ENCODE results near the gene SELE.

The SELE gene, protein sequence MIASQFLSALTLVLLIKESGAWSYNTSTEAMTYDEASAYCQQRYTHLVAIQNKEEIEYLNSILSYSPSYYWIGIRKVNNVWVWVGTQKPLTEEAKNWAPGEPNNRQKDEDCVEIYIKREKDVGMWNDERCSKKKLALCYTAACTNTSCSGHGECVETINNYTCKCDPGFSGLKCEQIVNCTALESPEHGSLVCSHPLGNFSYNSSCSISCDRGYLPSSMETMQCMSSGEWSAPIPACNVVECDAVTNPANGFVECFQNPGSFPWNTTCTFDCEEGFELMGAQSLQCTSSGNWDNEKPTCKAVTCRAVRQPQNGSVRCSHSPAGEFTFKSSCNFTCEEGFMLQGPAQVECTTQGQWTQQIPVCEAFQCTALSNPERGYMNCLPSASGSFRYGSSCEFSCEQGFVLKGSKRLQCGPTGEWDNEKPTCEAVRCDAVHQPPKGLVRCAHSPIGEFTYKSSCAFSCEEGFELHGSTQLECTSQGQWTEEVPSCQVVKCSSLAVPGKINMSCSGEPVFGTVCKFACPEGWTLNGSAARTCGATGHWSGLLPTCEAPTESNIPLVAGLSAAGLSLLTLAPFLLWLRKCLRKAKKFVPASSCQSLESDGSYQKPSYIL

DNA sequence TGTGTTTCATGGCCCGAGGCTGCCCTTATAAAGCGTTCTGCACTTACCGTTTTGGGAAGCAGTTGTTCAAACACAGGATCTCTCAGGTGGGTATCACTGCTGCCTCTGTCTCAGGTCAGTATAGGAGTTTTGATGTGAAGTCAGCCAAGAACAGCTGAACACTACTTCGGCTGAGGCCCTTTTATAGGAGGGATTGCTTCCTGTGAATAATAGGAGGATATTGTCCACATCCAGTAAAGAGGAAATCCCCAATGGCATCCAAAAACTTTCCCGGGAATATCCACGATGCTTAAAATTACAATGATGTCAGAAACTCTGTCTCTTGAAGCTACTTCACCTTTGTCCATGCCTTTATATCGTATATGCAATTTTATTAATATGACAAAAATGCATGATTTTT is at the start of gene SELE:
SELE (minus strand) TSS at position 156 of the 400 bp plus-strand sequence. CDS start 467 bp downstream, outside the sequence.
- no peak for DNase-seq

DNA sequence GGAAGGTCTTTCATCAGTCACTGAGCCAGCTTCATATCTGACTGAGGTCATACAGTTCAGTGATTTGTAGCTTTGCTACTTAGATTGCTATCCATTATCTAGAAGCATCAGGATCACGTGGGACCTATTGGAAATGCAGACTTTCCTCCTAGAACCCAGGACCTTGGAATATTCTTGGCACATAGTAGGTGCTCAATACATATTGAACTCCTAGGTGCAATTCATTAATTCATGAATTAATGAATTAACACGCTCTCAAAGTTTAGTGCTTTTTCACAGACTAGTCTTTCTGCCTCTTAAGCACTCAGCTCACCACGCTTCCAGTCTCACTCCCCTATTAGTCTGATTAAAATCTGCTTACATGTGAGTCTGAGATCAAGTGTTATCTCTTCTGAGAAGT is 48.7 kb upstream of the SELE start:
- no peak for DNase-seq

DNA sequence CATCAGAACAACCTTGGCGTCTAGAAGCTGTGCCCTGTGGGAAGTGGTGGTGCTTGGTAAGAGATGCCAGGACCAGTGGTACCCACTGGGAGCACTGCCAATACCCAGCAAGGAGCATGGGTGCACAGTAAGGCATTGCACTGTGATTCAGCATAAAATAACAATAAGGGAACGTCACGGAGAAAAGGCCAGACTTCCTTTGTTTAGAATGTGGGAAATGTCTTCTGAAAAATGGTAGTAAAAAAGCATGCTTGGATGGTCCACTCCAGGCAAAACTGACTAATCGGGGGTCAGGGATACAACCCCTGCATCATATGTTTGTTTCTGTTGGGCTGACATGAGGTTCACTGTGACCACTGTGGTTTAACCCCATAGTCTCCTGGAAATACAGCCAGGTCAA is 46.1 kb upstream of the SELE start:
- no peak for DNase-seq

DNA sequence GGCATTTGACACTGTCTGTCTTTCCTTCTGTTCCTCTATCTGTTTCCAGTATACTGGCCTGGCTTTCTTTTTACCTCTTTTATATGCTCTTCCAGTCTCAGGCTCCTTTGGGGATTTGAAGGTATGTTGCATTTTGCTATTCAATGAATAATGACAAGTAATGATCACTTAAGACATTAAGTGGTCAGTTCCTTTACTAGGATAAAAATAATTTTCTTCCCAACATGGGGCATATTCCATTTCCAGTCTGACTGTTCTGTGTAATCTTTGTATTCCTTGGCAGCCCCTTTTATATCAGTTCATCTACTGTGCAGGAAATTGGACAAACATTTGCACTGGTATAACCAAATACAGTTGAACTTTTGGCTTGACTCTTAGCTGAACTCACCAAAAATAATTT is 45.3 kb upstream of the SELE start:
- DNase-seq, result no peak

DNA sequence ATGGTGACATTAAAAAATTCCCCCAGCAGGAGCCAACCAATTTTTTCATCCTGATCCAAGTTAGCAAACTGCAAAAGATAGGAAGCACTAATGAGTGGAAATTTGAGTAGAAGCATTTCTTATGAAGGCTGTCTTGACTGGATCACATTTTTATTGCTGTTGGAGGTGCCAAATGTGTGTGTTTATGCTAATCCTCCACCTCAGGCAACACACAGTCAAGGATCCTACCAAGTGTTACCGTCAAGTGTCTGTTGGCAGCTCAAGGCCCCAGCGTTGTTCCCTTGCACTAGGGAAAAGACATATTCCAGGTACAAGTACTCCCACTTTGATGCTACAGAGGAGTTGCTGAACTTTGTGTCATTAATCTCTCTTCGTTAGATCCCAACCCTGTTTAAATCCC is 42.6 kb upstream of the SELE start:
- DNase-seq, result no peak

- no peak for DNase-seq
Measured at GRCh38 chr1:169768161-169768560, 34.3 kb upstream of the SELE start.

DNA sequence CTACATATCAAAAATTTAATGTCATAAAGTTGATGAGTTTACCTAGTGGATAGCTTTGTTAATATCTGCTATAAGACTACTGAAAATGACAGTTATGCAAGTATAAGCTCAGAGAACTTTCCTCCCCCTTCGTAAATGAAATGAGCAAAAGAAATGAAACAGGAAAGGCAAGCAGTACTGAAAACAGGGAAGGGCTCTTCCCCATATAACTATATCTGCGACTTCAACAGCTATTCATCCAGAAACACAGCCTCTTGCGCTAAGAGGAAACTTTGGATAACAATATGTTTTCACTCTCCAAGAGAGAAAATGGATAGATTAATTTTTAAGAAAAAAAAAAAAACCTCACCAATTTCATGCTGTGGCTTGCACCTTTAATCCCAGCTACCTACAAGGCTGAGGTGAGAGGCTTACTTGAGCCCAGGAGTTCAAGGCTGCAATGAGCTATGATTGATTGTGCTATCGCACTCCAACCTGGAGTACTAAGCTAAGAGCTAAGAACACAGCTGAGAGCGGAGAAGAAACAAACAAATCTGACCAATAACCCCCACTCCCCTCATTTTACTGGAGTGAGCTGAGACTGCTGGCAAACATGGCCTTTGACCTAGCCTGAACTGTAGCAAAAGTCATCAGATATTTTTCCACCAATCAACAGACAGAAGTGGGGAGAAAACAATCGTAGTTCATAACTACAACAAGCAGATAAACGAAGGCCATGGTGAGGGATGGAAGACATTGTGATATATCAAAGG is 31.9 kb upstream of the SELE start:
- no peak for DNase-seq

- no peak for DNase-seq
Measured at GRCh38 chr1:169764919-169765318, 31.0 kb upstream of the SELE start.

DNA sequence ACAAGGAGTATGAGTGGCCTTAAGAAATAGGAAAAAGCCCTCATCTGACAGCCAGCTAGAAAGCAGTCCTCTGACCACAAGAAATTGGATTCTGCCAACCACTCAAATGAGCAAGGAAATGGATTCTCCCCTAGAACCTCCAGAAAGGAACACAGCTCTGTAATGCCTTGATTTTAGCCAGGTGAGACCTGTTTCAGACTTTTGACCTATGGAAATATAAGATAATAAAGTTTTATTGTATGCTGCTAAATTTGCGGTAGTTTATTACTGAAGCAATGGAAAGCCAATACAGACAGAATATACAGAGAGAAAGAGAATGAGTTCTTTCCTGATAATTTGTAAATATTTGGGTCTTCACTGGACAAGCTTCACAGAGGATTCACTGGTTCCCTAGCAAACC is 28.8 kb upstream of the SELE start:
- no peak for DNase-seq

- DNase-seq, result no peak
Measured at GRCh38 chr1:169759038-169759437, 25.2 kb upstream of the SELE start.

DNA sequence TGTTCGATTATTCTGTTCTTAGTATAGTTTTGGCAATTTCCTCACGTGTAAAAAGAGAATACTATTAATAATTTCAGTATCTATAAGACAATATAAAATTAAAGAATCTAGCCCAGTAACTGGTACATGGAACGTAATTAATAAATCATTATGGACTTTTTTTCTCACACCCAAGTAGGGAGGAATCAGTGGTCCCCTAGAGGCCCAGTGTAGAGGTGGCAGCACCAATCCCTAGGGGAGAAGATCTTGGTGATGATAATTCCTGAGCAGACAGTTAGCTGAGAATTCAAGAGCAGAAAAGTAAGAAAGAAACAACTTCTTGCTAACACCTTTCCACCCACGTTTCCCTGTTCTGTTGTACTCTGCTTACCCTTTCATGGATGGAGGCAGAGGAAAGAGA is 19.7 kb upstream of the SELE start:
- no peak for DNase-seq

DNA sequence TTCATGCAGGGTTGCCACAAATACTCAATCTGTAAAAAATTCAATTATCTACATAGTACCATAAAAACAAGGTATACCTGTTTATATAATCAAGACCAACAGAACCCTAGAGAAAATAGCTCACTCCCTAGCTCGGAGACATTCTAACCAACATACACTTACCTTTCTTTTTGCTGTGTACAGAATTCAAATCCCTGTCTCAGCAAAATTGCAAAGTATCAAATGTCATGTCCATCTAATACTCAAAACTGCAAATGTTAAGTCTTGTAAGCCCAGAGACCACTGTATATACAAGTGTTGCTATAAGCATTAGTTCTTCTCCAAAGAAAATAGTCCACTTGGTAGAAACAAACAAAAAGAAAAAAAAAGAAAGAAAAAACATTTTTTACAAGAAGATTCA is 16.2 kb upstream of the SELE start:
- DNase-seq, result no peak

GRCh38 chr1:169746550-169746949 is 12.7 kb upstream of the SELE start:
- DNase-seq, result no peak

GRCh38 chr1:169745015-169745861 is 11.4 kb upstream of the SELE start:
- no peak for DNase-seq

DNA sequence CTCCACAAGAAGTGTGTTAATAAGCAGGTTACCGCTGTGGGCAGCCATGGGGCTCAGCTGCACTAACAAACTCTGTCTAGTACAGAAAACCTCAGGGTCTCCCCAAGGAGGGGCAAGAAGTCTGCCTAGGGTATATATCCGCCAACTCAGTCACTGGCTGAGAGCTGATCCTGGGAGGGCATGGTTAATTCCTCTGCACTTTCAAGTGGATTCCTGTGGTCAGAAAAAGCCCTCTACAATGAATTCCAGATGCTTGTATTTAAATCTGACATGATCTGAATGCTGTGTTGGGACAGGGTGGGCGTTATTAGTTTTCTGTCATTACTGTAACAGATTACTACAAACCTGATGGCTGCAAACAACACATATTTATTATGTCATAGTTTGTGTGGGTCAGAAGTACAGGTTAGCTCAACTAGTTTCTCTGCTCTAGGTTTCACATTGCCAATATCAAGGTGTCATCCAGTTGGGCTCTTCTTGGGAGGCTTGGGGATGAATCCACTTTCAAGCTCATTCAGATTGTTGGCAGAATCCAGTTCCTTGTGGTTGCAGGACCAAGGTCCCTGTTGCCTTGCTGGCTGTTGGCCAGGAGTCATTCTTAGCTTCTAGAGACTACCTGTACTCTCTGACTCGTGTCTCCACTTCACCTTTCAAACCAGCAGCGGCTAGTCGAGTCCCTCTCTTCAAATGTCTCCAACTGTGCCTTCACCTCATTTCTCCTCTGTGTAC is 8.0 kb upstream of the SELE start:
- DNase-seq, result no peak

DNA sequence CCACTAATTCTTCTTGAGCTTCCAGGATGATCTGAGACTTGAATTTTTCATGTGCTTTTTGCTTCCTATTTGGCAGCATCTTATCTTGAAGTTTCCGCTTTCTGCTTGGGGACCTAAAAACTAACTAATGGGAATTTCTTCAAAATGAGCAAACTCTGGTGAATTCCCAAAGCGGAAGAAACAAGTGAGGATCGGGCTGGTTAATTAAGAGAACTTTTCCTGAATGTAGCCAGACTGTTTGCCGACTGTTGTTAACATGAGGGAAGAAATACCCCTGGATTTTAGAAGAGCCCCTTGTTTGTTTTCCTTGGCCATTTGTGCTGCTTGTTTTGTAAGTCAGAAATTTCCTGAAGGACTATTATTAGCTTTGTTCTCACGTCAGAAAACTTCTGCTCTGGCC is 6.1 kb upstream of the SELE start:
- no peak for DNase-seq

DNA sequence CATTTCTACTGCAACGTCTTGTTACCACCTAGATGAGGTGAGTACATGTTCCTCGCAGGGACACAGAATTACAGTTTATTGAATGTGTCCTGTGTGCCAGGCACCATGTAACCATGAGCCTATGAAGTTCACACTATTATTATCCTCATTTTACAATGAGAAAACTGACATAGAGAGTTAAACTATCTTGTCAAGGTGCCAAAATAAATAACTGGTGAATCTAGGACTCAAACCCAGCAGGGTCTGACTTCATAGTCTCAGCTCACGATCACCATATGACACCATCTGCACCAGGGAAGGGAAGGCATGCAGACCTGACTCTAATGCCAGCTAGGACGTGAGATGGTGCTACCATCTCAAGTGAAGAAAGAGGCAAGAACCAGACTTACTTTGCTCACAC is 2.4 kb downstream of the SELE start:
- DNase-seq, result no peak

DNA sequence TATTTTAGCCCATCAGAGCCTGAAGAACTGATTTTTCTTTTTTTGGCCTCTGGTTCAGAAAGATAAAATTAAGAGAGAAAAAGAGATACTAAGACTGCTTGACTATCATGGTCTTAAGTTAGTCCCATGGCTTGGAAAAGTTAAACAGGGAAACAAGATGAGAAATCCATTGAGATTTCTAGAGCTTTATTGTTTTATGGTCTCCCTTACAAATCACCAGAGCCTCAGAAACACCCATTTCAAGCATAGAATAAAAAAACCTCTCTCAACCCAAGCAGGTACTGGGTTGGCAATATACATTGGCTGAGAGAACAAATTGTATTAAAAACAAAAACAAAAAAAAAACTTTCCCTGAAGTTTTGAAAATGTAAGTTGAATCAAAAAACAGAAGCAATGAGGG is 3.9 kb downstream of the SELE start:
- no peak for DNase-seq

DNA sequence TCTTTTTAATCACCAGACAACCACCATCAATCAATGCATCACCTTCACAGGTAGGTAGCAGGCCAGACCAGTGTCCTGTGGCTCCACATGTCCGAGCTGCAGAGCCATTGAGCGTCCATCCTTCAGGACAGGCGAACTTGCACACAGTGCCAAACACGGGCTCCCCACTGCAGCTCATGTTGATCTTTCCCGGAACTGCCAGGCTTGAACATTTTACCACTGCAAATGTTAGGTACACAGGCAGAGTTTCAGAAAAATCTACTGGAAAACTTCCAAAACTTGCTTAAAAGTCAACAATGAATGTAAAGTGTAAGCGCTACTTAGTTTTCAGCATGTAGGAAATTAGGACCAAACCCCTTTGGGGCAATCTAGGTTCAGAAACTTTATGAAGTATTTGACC is 6.6 kb downstream of the SELE start:
- DNase-seq, result no peak

- no peak for DNase-seq
Measured at GRCh38 chr1:169726851-169727250, 7.0 kb downstream of the SELE start.

DNA sequence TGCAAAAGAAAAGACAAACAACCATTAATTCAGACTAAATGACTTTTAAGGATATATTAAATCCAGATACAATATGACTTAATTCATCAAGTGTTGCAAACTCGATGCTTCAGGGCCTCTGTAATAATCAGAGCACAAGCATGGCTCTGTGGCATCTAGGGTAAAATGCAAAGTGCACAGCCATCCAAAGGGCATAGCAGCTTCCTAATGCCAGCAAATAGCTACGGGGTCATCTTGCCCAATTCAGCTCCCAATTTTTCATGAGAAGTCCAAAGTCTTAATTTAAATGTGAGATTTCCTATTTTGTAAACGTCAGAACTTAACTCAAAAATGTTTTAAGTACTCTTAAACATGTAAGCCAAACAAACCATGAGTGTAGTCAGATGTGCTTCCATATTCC is 7.9 kb downstream of the SELE start:
- DNase-seq, result no peak

DNA sequence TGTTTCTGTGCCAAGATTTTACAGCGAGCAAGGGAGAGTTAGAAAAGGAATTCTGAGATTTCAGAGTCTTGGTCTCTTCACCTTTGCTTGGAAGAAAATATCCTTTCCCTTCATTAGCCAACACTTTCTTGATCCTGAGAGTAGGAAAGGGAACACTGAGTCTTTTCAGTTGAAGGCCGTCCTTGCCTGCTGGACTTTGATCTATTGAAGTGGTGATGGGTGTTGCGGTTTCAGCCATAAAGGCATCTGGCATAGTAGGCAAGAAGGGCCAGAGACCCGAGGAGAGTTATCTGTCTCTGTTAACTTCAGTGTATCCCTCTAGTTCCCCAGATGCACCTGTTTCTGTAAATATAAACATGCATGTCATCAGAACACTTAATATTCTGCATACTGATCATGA is 9.7 kb downstream of the SELE start:
- DNase-seq, result no peak

Data from hematopoietic multipotent progenitor cell treated with erythropoietin and hydrocortisone succinate and interleukin-3 and kit ligand, for 6 days (in vitro differentiated cells).